ENCODE results near the gene PSAPL1. TPM values are rescaled to one million over a fixed set of nuclear protein-coding genes. Genes with fewer than 3 reads are reported as not detected.

PSAPL1 gene
- total and polyA plus RNA-seq, 9 donors = 0.34 TPM; not detected in 8

DNA sequence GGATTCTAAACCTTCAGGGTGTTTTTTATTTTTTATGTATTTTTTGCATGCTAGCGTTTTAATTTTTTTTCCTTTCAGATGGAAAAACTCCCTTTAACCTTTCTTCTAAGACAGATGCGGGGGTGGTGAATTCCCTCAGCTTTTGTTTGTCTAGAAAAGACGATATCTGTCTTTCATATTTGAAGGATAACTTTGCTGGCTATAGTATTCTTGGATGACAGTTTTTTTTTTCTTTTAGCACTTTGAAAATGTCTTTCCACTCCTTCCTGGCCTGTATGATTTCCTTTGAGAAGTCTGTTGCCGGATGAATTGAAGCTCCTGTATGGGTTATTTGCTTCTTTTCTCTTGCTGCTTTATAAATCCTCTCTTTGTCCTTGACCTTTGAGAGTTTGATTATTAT, 26.6 kb downstream of the PSAPL1 start:
- Histone ChIP-seq H3K36me3 (no peaks in the 10 kb centered on the region), H3K27me3 (no peaks in the 10 kb centered on the region), H3K4me3 (no peak overlapping the region), H3K27ac (no peak overlapping the region), H3K9me3 (no peaks in the 10 kb centered on the region), H3K4me1 (ENCODE audit: insufficient read depth) (no peaks in the 10 kb centered on the region)
- 87 to 95% (median 88%) methylated on average over 4 of the region's 4 CpGs for WGBS, 3 donors
- intact Hi-C loops (cut with DNase I) = no loop called here
- no peak for TF ChIP-seq POLR2A (IDR thresholded peaks at IDR 0.05)
- TF ChIP-seq, protein P1, sequence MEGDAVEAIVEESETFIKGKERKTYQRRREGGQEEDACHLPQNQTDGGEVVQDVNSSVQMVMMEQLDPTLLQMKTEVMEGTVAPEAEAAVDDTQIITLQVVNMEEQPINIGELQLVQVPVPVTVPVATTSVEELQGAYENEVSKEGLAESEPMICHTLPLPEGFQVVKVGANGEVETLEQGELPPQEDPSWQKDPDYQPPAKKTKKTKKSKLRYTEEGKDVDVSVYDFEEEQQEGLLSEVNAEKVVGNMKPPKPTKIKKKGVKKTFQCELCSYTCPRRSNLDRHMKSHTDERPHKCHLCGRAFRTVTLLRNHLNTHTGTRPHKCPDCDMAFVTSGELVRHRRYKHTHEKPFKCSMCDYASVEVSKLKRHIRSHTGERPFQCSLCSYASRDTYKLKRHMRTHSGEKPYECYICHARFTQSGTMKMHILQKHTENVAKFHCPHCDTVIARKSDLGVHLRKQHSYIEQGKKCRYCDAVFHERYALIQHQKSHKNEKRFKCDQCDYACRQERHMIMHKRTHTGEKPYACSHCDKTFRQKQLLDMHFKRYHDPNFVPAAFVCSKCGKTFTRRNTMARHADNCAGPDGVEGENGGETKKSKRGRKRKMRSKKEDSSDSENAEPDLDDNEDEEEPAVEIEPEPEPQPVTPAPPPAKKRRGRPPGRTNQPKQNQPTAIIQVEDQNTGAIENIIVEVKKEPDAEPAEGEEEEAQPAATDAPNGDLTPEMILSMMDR (IDR thresholded peaks at IDR 0.05) = no peak
- TF ChIP-seq EP300 (IDR thresholded peaks at IDR 0.05) = no peak
- DNase-seq = no peak

DNA sequence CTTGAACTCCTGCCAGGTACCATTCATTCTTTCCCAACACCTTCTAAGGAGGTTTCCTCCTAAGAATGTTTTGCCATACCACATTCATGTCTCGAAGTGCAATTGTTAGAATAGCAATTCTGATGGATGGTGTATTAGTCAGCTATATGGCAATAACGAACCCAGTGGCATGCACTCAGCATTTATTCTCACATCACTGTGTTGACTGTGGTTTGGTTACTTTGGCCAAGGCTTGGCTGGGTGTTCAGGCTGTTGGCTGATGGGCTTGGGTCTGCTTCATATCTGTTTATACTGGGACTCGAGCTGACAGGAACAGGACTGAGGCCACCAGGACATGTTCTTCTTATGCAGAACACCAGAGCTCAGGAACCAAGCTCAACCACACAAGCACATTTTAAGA, 31.7 kb downstream of the PSAPL1 start:
- Histone ChIP-seq H3K27ac (no peak overlapping the region), H3K36me3 (no peaks in the 10 kb centered on the region), H3K27me3 (no peaks in the 10 kb centered on the region), H3K9me3 (no peaks in the 10 kb centered on the region), H3K4me1 (ENCODE audit: insufficient read depth) (peaks cover 1% of the 10 kb centered on the region), H3K4me3 (no peak overlapping the region)
- DNase-seq = peak in 1 of 5 donors; percentile 0
- intact Hi-C loops (cut with DNase I) = no loop called here
- 73 to 86% (median 79%) methylated on average over 3 of the region's 3 CpGs for WGBS, 3 donors
- no peak for TF ChIP-seq EP300 (IDR thresholded peaks at IDR 0.05)
- no peak for TF ChIP-seq POLR2A (IDR thresholded peaks at IDR 0.05)
- TF ChIP-seq, protein P1 (IDR thresholded peaks at IDR 0.05) = no peak

DNA sequence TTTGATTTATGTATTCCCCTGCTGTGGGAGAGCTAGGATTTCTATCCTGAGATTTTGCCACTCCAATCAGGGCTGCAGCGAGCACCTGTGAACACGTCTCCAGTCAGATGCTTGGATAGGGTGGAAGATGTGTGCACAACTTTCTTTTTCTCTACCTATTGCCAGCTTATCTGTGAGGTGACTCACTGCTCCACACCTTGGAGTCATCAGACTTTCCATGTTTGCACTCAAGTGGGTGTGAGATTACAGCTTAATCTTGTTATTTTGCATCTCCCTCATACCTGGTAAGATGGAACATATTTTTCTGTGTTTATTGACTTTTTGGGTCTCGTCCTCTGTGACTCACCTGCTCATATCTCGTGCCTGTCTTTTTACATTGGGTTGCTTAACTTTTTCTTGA, 32.2 kb downstream of the PSAPL1 start:
- TF ChIP-seq EP300 (IDR thresholded peaks at IDR 0.05) (no peak), POLR2A (IDR thresholded peaks at IDR 0.05) (no peak)
- TF ChIP-seq, protein P1 (IDR thresholded peaks at IDR 0.05) = no peak
- H3K36me3 ChIP-seq = no peaks in the 10 kb centered on the region
- no peak for DNase-seq
- H3K27ac ChIP-seq = no peak overlapping the region
- intact Hi-C loops (cut with DNase I) = no loop called here
- WGBS, 3 donors = 57 to 81% (median 76%) methylated on average over 4 of the region's 4 CpGs
- no peak overlapping the region for H3K4me3 ChIP-seq
- H3K27me3 ChIP-seq = no peaks in the 10 kb centered on the region
- no peaks in the 10 kb centered on the region for H3K9me3 ChIP-seq
- H3K4me1 ChIP-seq (ENCODE audit: insufficient read depth) = peaks cover 2% of the 10 kb centered on the region

DNA sequence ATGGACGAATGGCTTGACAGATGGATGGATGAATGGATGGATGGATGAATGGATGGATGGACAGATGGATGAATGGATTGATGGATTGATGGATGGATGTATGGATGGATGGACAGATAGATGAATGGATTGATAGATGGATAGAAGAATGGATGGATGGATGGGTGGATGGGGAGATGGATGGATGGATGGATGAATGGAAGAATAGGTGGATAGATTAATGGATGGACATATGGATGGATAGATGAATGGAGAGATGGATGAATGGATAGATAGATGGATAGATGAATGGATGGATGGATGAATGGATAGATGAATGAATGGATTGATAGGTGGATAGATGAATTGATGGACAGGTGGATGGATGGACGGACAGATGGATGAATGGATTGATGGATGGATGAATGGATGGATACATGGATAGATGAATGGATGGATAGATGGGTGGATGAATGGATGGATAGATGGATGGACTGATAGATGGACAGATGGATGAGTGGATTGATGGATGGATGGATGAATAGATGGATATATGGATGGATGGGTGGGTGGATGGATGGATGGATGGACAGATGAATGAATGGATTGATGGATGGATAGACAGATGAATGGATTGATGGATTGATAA, 33.9 kb downstream of the PSAPL1 start:
- 72 to 93% (median 91%) methylated on average over 2 of the region's 2 CpGs for WGBS, 3 donors
- Histone ChIP-seq H3K4me3 (no peak overlapping the region), H3K4me1 (ENCODE audit: insufficient read depth) (peaks cover 2% of the 10 kb centered on the region), H3K9me3 (no peaks in the 10 kb centered on the region), H3K27ac (no peak overlapping the region), H3K27me3 (no peaks in the 10 kb centered on the region), H3K36me3 (no peaks in the 10 kb centered on the region)
- no peak for DNase-seq
- TF ChIP-seq POLR2A (IDR thresholded peaks at IDR 0.05) = no peak
- TF ChIP-seq, protein P1 (IDR thresholded peaks at IDR 0.05) = no peak
- no peak for TF ChIP-seq EP300 (IDR thresholded peaks at IDR 0.05)
- intact Hi-C loops (cut with DNase I) = no loop called here

All from ovary (tissue), 9 donors.